GM18858 (cell line): ENCODE results near the gene POLL.
"Not testable (repeated sequence)": the region's sequence is repeated elsewhere in the genome, so short reads cannot be mapped to it uniquely, and the experiment has no call there.

Source experiments
- ATAC-seq: cut with Tn5 transposase; IDR thresholded peaks from one replicate; pipeline ENCODE4 v1.9.1; 2021; ENCODE audit not compliant: unreplicated experiment

POLL gene

GRCh38 chr10:101611096-101611905, 23.2 kb upstream of the POLL start:
- no peak for ATAC-seq

GRCh38 chr10:101609481-101609880, 21.4 kb upstream of the POLL start:
- ATAC-seq, result no peak

GRCh38 chr10:101607124-101607523, 19.1 kb upstream of the POLL start:
- ATAC-seq, result no peak

- ATAC-seq, result no peak
Measured at GRCh38 chr10:101602761-101603398, 14.8 kb upstream of the POLL start.

- ATAC-seq, result no peak
Measured at GRCh38 chr10:101601541-101601940, 13.5 kb upstream of the POLL start.

GRCh38 chr10:101597091-101597900, 9.2 kb upstream of the POLL start:
- ATAC-seq, result no peak

GRCh38 chr10:101595591-101596433, 7.8 kb upstream of the POLL start:
- no peak for ATAC-seq

GRCh38 chr10:101593331-101593730, 5.3 kb upstream of the POLL start:
- not testable (repeated sequence) for ATAC-seq

- no peak for ATAC-seq
Measured at GRCh38 chr10:101588879-101589278, 822 bp upstream of the POLL start.

- no peak for ATAC-seq
Measured at GRCh38 chr10:101585841-101586240, 2.2 kb downstream of the POLL start.

GRCh38 chr10:101580486-101581399, 7.3 kb downstream of the POLL start:
- ATAC-seq, result no peak

- no peak for ATAC-seq
Measured at GRCh38 chr10:101579516-101579870, 8.6 kb downstream of the POLL start.

- no peak for ATAC-seq
Measured at GRCh38 chr10:101578803-101579515, 9.1 kb downstream of the POLL start.

- no peak for ATAC-seq
Measured at GRCh38 chr10:101578192-101578591, 9.9 kb downstream of the POLL start.

- ATAC-seq, result no peak
Measured at GRCh38 chr10:101577121-101577871, 10.8 kb downstream of the POLL start.

- ATAC-seq, result no peak
Measured at GRCh38 chr10:101576211-101576863, 11.7 kb downstream of the POLL start.

- no peak for ATAC-seq
Measured at GRCh38 chr10:101575580-101576210, 12.4 kb downstream of the POLL start.

- no peak for ATAC-seq
Measured at GRCh38 chr10:101575091-101575490, 13.0 kb downstream of the POLL start.
